ENCODE results near the gene CYP2E1.
A peak's percentile ranks its signal among the peaks of the same experiment; 100 is the strongest.

Gene CYP2E1

GRCh38 chr10:133528296-133528844 is 1.2 kb downstream of the CYP2E1 start:
- no peak for DNase-seq (ENCODE audit: low spot score)
- TF ChIP-seq, protein P1, sequence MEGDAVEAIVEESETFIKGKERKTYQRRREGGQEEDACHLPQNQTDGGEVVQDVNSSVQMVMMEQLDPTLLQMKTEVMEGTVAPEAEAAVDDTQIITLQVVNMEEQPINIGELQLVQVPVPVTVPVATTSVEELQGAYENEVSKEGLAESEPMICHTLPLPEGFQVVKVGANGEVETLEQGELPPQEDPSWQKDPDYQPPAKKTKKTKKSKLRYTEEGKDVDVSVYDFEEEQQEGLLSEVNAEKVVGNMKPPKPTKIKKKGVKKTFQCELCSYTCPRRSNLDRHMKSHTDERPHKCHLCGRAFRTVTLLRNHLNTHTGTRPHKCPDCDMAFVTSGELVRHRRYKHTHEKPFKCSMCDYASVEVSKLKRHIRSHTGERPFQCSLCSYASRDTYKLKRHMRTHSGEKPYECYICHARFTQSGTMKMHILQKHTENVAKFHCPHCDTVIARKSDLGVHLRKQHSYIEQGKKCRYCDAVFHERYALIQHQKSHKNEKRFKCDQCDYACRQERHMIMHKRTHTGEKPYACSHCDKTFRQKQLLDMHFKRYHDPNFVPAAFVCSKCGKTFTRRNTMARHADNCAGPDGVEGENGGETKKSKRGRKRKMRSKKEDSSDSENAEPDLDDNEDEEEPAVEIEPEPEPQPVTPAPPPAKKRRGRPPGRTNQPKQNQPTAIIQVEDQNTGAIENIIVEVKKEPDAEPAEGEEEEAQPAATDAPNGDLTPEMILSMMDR (IDR thresholded peaks at IDR 0.05; ENCODE audit: extremely low read depth, insufficient read depth, missing control alignments) = no peak
- in situ Hi-C loops (cut with MboI; ENCODE audit: low pct_unique_long_range_greater_than_20kb, low sequenced_read_pairs, unreplicated experiment) = no loop called here

- DNase-seq (ENCODE audit: low spot score) = peak; percentile 45
- in situ Hi-C loops (cut with MboI; ENCODE audit: low pct_unique_long_range_greater_than_20kb, low sequenced_read_pairs, unreplicated experiment) = no loop called here
- TF ChIP-seq, protein P1 (IDR thresholded peaks at IDR 0.05; ENCODE audit: extremely low read depth, insufficient read depth, missing control alignments) = no peak
Observed at GRCh38 chr10:133528845-133529575, 1.8 kb downstream of the CYP2E1 start.

- in situ Hi-C loops (cut with MboI; ENCODE audit: low pct_unique_long_range_greater_than_20kb, low sequenced_read_pairs, unreplicated experiment) = no loop called here
- TF ChIP-seq, protein P1 (IDR thresholded peaks at IDR 0.05; ENCODE audit: extremely low read depth, insufficient read depth, missing control alignments) = no peak
- no peak for DNase-seq (ENCODE audit: low spot score)
Observed at GRCh38 chr10:133529576-133529946, 2.4 kb downstream of the CYP2E1 start.

DNA sequence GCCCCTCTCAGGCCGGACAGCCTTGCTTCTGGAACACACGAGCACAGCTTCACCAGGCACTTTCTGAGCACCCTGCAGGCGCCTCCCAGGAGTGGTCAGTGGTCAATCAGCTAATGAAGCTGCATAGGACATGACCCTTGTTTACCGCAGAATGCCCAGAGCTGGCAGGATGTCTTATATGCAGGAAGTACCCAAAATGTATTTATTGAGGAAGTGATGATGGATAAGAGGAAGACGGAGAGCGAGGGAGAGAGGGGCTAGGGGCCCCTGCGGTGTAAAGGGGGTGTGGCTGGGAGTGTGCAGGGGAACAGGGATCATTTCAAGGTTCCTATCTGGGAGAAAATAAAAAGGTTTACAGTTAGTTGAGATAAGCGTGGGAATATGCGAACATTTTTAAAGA is 3.3 kb downstream of the CYP2E1 start:
- in situ Hi-C loops (cut with MboI; ENCODE audit: low pct_unique_long_range_greater_than_20kb, low sequenced_read_pairs, unreplicated experiment) = no loop called here
- TF ChIP-seq, protein P1 (IDR thresholded peaks at IDR 0.05; ENCODE audit: extremely low read depth, insufficient read depth, missing control alignments) = no peak
- DNase-seq (ENCODE audit: low spot score) = no peak

DNA sequence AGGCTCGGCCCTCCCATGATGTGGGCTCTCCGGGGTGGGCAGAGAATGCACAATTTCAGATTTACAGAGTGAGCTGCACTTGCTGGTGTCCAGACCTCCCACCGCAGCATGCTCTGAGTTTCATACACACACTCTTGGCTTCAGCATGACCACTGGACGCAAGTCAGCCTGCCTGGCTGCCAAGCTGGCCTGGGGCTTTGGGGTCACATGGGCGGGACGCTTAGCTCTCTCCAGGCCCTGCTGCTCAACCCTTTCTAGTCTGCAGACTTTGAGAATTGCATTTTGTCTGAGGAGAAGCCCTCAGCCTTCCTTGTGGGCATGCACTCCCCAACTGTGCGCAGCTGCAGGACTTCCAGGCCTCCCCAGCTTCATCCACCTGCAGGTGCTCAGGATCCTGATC is 5.7 kb downstream of the CYP2E1 start:
- TF ChIP-seq, protein P1 (IDR thresholded peaks at IDR 0.05; ENCODE audit: extremely low read depth, insufficient read depth, missing control alignments) = no peak
- in situ Hi-C loops (cut with MboI; ENCODE audit: low pct_unique_long_range_greater_than_20kb, low sequenced_read_pairs, unreplicated experiment) = no loop called here
- no peak for DNase-seq (ENCODE audit: low spot score)

DNA sequence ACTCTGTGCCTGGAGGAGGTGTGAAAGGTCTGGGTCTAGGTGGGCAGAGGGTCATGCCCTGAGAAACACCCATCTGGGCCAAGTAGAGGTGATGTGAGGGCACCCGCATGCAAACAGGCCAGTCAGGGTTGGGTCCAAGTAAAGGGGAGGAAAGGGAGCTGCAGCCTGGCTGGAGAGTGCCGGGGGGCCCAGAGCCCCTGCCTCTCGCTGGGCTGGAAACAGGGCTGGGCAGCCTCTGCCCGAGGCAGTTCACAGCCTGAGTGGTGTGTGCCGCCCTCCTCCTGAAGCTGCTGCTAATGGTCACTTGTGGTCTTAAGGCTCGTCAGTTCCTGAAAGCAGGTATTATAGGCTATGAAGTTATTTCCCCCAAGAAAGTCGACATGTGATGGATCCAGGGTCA is 7.3 kb downstream of the CYP2E1 start:
- TF ChIP-seq, protein P1 (IDR thresholded peaks at IDR 0.05; ENCODE audit: extremely low read depth, insufficient read depth, missing control alignments) = no peak
- no peak for DNase-seq (ENCODE audit: low spot score)
- in situ Hi-C loops (cut with MboI; ENCODE audit: low pct_unique_long_range_greater_than_20kb, low sequenced_read_pairs, unreplicated experiment) = no loop called here

All from GM13977 (cell line).